GM12892 (cell line): ENCODE results near the gene OBSCN.

ENCODE experiments used
- DNase-seq: peaks from one replicate; pipeline ENCODE4 v3.0.0; 2011; ENCODE audit not compliant: insufficient read length
- FAIRE-seq: peaks from 2 replicates; lab custom pipeline; 2011; peaks lifted over from hg19 to GRCh38; lab: Jason Lieb, UNC
- POLR2A ChIP-seq: IDR thresholded peaks from 2 replicates; pipeline ENCODE4 v1.6.1; 2011; ENCODE audit warnings: low read depth, low read length, control low read depth
- POLR2AphosphoS5 ChIP-seq: IDR thresholded peaks from 2 replicates; pipeline ENCODE4 v1.6.1; 2011; ENCODE audit warnings: low read depth, low read length, control low read depth
- TAF1 ChIP-seq: IDR thresholded peaks from 2 replicates; pipeline ENCODE4 v1.6.1; 2011; ENCODE audit warnings: low read depth, mild to moderate bottlenecking, control low read depth, low read length, borderline replicate concordance

OBSCN gene

DNA sequence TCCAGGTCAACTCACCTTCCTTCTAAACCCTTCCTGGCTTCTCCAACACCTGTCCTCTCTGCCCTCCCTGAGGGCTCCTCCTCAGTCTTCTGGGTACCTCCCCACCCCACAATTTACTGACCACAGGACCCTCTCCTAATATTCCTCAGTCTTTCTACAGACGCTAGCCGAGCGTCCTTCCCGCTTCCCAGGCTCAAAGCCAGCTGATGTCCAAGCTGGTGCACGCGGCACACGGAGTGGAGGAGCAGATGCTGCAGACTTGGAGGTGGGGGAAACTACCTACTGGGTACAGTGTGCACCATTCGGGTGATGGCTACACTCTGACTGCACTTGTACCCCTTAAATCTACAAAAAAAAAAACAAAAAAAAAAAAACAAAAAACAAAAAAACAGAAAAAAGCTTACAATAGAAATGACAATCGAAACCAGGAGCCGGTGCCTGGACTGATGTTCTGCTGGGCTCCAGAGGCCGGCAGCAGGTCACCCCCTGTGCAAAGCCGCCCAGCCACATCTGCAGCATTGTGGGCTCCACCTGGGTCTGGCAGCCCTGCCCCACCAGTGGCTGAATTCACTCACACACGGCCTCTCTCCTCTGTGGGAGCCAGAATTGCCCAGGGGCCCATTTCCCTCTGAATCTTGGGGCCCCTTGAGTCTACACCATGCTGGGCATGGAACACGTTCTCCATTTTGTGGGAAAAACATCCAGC, 191.8 kb downstream of the OBSCN start:
- DNase-seq, result no peak
- no peak for FAIRE-seq
- TF ChIP-seq TAF1 (no peak), POLR2AphosphoS5 (no peak), POLR2A (no peak)

DNA sequence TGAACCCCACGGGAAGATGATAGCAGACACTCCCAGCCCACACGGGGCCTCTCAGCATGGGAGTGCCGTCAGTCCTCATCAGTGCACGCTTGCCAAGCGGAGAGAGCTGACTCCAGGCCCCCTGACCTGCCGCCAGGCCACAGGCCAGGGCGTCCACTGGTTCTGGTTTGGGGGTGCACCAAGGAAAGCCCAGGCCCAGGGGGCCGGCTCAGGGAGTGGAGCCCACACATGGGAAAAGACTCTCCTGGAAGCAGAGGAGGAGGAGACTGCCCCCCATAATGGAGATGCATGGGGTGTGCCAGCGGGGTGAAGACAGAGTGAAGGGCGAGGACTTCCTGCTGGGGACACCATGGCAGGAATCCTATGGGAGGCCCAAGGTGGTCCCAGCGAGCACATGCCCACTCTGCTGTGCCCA, 192.4 kb downstream of the OBSCN start:
- FAIRE-seq, result no peak
- DNase-seq, result no peak

DNA sequence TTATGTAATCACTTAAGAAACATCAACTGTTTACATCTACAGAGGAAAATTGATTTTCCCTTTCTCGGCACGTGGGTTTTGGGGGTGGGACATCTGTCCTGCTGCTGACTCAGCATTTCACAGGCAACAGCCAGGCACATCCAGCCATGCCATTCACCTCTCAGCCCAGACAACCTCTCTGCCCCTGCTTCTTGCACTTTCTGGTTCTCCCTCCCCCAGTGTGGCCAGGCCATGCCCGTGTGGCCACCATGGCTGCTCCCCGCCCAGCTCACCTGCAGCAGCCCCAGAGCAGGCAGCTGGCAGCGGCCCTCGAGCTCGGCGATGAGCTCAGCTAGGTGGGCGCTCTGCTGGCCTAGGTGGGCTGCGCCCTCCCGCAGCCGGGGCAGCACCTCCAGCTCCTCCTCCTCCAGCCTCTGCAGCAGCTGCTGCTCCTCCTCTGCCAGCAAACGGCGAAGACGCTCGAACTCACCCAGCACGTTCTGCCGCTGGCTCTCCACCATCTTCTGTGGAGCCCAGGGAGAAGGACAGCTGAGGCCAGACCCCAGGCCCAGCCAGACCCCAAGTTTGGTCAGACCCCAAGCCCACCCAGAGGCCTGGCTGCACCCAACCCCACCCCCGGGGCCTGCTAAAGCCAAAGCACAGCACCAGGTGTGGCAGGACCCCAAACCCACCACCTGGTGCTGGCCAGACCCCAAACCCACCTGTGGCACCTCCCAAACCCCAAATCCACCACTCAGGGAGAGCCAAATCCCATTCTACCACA, 193.0 kb downstream of the OBSCN start:
- DNase-seq (no peak), FAIRE-seq (no peak)
- TF ChIP-seq POLR2A (no peak), POLR2AphosphoS5 (no peak), TAF1 (no peak)

More for the DNA sequence above, 192.4 kb downstream of the OBSCN start:
- TF ChIP-seq POLR2AphosphoS5 (no peak), POLR2A (no peak)

DNA sequence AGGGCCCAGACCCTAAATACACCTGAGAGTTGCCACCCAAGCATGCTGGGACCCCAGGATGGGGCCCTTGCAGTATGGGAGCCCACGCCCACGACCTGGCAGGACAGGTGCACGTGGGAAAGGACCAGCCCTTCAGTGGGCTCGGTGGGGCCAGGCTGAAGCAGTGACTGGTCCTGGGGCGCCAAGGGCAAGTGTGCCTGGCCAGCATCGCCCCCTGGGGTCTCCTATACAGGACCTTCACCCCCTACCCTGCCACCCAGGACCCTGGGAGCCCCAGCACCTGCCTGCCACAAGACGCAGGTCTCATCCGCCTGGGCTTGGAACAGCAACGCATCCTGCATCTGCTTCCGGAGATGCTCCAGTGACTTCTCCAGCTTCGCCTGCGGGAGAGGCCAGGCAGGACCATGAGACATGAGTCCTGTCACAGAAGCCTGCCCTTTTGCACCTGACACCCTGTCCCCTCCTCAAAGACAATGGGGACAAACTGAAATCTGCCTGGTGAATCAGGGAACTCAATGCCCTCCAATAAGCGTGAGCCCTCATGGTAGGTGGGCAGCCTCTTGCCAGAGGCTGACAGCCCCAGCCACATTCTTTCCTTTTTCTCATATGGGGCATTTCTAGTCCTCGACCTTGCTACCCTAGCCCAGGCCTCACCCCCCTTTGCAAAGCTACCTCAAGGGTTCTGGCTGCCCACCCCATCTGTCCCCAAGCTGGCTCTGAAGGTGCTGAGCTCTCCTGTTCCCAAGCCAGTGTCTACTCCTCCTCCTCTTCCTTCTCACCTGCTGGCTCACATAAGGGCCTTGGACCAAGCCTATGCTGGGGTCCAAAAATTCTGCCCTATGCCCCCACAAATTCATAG, 194.2 kb downstream of the OBSCN start:
- no peak for FAIRE-seq
- no peak; the same call in 1 of the 2 replicates for TF ChIP-seq POLR2A
- no peak for TF ChIP-seq POLR2AphosphoS5
- no peak for TF ChIP-seq TAF1
- no peak for DNase-seq

DNA sequence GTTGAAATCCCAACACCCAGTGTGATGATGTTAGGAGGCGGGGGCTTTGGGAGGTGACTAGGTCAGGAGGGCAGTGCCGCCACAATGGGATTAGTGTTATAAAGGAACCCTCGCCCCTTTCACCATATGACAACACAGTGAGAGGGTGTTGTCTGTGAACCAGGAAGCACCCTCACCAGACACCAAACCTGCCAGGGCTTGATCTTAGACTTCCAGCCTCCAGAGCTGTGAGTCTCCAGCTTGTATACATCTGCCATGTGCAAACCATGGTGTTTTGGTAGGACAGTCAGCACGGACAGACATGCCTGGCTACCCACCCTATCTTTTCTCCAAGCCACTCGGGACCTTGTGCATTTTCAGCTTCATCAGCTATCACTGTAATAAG, 194.8 kb downstream of the OBSCN start:
- FAIRE-seq, result no peak
- DNase-seq, result no peak
- no peak for TF ChIP-seq POLR2A
- no peak for TF ChIP-seq TAF1
- TF ChIP-seq POLR2AphosphoS5, result no peak

DNA sequence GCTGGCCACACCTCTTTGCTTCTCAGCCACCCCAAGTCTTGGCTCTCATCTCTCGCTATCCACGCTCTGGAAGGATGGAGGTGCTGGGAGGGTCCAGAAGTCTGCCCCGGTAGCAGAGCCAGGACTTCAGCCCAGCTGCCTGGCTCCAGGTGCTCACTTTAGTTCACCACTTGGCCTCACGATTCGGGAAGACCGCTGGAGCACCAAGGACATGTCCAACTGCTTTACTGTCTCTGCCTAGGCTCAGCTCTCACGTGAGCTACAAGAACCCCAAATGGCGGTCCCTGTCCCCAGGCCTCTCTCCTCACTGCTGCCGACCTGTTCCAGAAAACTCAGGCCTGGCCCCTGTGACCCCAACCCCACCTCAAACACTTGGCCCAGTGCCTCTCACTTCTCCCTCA, 195.4 kb downstream of the OBSCN start:
- FAIRE-seq (no peak), DNase-seq (no peak)
- TF ChIP-seq POLR2AphosphoS5, result no peak

DNA sequence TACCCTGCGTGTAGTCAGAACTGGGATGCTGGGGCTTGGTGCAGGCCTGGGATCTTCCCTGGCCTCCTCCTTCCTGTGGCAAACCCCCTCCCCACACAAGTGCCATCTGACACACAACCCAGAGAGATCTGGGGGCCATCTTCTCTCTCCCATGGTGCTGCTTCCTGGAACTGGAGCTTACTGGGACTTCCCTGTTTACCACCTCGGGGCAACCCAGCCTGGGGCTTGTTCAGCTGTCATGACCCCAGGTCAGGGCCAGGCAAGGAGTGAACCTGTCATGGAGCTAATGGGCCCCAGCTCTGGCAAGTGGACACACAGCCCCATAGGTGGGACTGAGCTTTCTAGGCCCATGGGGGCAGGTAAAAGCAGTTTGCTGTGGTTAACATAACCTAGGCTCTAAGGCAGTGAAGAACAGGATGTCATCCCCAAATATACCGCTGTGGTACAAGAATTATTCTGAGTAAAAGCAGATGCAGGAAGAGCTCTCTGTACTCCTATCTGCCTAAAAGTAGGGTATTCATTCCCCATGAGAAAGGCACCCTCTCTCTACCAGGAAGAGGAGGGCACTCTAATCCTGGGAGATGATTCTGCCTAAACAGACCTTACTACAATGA, 196.4 kb downstream of the OBSCN start:
- FAIRE-seq (no peak), DNase-seq (no peak)
- TF ChIP-seq TAF1, result no peak
- TF ChIP-seq POLR2A, result no peak
- no peak for TF ChIP-seq POLR2AphosphoS5

DNA sequence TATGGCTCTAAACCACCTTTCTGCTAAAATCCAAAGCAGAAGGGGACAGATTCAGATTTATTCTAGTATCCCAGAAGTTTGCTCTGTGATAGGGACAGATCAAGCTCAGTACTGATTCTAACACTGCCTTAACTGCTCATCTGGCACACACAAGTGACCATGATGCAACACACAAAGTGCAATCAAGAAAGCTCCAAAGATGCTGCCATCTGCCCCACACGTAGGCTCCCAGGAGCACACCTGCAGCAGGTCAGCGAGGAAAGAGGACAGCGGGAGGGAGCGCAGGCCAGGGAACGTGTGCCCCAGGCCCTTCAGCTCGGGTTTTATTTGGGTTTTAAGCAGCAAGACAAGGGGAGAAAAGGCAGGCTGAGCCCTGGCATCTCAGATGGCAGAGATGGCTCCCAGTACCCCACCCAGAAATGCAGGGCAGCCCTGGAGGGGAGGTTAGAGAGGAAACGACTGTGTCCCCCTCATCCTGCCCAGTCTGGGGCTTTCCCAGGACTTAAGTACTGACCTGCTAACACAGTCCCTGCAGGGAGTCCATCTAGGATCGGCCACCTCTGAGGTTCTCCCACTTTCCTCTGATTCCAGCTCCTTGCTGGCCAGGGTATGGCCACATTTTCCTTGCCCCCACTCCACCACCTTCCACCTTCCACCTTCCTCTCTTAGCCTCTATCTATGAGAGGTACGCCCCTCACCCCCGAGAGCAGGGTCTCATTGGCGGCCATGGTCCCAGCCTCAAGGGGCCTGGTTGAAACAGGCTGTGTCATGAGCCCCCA, 197.5 kb downstream of the OBSCN start:
- FAIRE-seq (no peak), DNase-seq (no peak)
- no peak for TF ChIP-seq POLR2AphosphoS5
- TF ChIP-seq POLR2A, result no peak
- TF ChIP-seq TAF1, result no peak

DNA sequence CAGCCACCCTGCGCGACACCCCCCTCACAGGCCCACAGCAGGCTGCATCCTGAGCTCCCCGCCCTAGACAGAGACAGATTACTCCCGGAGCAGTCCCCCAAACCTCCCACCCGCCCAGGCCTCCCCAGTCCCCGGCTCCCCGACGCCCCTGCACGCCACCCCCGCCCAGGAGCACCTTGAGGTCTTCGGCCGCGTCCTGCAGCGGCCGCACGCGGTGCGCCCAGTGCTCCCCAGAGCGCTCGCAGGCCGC, 198.1 kb downstream of the OBSCN start:
- no peak for FAIRE-seq
- TF ChIP-seq TAF1 (no peak), POLR2A (no peak), POLR2AphosphoS5 (no peak)

DNA sequence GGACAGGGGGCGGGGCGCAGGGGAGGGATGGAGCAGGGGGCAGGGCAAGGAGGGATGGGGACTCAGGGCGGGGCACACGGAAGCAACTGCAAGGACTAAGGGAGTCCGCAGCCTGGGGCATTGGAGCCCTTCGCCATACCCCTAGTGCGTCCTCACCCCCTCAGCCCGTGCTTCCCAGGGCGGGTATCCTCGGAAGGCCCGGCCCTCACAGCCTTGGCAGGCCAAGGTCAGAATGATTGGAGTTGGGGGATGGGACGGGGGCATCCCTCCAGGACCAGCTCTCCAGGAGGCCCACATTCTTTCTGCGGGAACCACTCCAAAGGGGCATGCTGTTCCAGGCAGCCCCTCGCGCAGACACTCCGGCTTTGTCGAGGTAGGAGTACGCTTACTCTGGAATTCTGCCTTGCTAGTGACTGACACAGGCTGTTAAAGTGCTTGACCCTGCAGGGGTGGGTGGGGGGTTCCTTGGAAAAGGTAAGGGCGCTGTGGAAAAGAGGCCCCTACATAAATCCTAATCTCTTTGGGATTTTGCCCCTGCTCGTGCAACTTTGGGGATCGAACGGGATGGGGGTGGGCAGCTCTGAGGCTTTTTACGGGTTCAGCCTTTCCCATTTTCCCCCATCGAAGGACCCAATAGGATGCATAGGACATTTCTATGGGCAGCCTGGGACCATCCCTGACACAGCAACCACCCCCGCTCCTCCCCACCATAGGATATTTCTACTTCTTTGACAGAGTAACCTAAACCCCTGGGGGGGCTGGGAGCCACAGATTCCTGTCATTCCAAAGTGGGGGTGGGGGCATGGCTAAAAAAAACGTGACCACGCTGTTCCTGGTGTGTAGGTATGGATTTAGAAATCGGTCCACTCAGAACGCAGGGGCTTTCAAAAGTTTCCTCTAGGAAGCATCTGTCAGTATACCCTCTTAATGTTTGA, 199.5 kb downstream of the OBSCN start:
- TF ChIP-seq POLR2A (no peak), TAF1 (no peak), POLR2AphosphoS5 (no peak)
- FAIRE-seq, result no peak
- no peak for DNase-seq

More for the DNA sequence above, 198.1 kb downstream of the OBSCN start:
- no peak for DNase-seq
